ENCODE data around the gene DDX56.

DDX56 gene

GRCh38 chr7:44534087-44534486 lies 39.6 kb downstream of the DDX56 start:
- DNase-seq = no peak

GRCh38 chr7:44533301-44534055 lies 40.2 kb downstream of the DDX56 start:
- no peak for DNase-seq

- DNase-seq = no peak
Measured at GRCh38 chr7:44531421-44532380, 42.0 kb downstream of the DDX56 start.

DNA sequence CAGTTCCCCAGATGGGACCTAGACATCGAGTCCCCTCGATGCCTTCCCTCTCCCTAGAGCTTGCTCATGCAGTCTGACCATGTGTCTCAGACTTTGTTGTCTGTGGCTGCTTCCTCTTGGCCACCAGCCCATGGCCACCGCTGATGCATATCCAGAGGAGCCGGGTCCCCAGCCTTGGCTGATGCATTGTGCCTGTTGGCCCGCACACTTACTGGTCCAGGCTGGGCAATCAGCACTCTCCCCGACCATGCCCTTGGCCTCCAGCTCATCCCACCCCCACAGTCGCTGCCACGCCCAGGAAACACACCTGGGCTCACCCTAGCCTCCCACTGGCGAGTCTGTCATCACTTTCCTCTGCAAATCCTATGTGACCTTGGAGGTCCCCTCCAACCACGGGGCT lies 42.7 kb downstream of the DDX56 start:
- no peak for DNase-seq

- no peak for DNase-seq
Measured at GRCh38 chr7:44524811-44525388, 48.8 kb downstream of the DDX56 start.

GRCh38 chr7:44522315-44522714 lies 51.4 kb downstream of the DDX56 start:
- no peak for DNase-seq

GRCh38 chr7:44521347-44522095 lies 52.2 kb downstream of the DDX56 start:
- no peak for DNase-seq

DNA sequence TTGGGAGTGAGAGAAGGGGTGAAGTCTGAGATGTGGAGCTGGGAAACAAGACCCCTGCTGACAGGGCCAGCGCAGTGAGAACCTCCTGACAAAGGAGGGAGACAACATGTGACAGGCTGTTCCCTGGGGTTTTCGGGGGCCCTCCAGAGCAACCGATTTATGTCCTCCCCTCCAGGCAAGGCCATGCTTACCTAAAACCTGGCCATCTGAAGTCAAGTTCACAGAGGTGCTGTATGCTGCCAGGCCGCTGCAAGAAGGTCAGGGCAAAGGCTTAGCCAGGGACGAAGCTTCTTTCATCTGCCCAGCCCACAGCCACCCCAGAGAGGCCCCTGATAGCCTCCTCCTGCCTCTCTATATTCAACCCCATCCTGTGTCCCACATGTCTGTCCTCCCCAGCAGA lies 53.1 kb downstream of the DDX56 start:
- no peak for DNase-seq

DNA sequence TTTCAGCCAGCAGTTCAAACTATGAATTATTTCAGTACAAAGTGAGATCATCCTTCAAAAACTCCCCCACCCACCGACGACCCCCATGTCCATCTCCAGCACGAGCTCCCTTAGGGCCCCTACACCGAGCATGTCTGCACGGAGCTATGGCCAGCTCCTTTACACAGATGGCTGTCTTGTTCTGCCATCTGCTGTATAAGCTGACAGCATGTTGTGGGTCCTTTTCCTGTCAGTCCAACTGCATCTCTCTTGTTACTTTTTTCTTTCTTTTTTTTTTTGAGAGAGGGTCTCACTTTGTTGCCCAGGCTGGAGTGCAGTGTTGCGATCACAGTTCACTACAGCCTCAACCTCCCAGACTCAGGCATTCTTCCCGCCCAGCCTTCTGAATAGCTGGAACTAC lies 54.2 kb downstream of the DDX56 start:
- no peak for DNase-seq

DNA sequence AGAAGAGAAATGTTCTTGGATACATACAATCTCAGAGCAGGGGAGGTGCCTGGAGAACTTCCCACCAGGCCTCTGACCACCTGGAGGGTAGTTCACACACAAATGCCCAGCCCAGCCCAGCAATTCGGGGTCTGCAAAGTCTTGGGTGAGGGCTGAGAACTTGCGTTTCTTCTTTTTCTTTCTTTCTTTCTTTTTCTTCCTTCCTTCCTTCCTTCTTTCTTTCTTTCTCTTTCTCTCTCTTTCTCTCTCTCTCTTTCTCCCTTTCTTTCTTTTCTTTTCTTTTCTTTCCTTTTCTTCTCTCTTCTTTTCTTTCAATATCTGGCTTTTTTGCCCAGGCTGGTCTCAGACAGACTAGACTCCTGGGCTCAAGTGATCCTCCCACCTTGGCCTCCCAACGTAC lies 54.9 kb downstream of the DDX56 start:
- no peak for DNase-seq

GRCh38 chr7:44517175-44517574 lies 56.5 kb downstream of the DDX56 start:
- DNase-seq = no peak
